ENCODE results near the gene CAPSL.
A peak's percentile ranks its signal among the peaks of the same experiment; 100 is the strongest.

CAPSL gene

GRCh38 chr5:35908814-35909213, 29.6 kb downstream of the CAPSL start:
- Histone ChIP-seq H3K9me2 (replicated peaks; ENCODE audit: insufficient read depth, low read length) (no peaks in the 10 kb centered on the region), H4K20me1 (ENCODE audit: insufficient read depth, low read length) (no peaks in the 10 kb centered on the region), H2AFZ (ENCODE audit: low read length) (no peak overlapping the region), H3K9ac (ENCODE audit: low read length) (no peak overlapping the region), H3K27me3 (replicated peaks; ENCODE audit: insufficient read depth, low read length) (no peaks in the 10 kb centered on the region), H3K27ac (ENCODE audit: low read length) (no peak overlapping the region), H3K36me3 (replicated peaks; ENCODE audit: insufficient read depth, low read length) (no peaks in the 10 kb centered on the region), H3K79me2 (ENCODE audit: low read length) (no peaks in the 10 kb centered on the region), H3K4me2 (ENCODE audit: low read depth, low read length) (no peak overlapping the region), H3K4me1 (ENCODE audit: low read length) (peaks cover 16% of the 10 kb centered on the region), H3K9me3 (replicated peaks; ENCODE audit: insufficient read depth, low read length) (no peaks in the 10 kb centered on the region), H3F3A (ENCODE audit: insufficient read depth, low read length) (peaks cover 9% of the 10 kb centered on the region; the same call in 1 of the 2 replicates), H3K4me3 (ENCODE audit: low read length) (no peak overlapping the region)
- no peak for TF ChIP-seq EZH2 (optimal IDR thresholded peaks at IDR 0.05; ENCODE audit: low read depth, low read length)
- DNase-seq = no peak

GRCh38 chr5:35908228-35908627, 30.2 kb downstream of the CAPSL start:
- no peak overlapping the region for H3K4me2 ChIP-seq (ENCODE audit: low read depth, low read length)
- H3K4me3 ChIP-seq (ENCODE audit: low read length) = no peak overlapping the region
- H4K20me1 ChIP-seq (ENCODE audit: insufficient read depth, low read length) = no peaks in the 10 kb centered on the region
- H3K9me3 ChIP-seq (replicated peaks; ENCODE audit: insufficient read depth, low read length) = no peaks in the 10 kb centered on the region
- H3K9ac ChIP-seq (ENCODE audit: low read length) = no peak overlapping the region
- peaks cover 16% of the 10 kb centered on the region for H3K4me1 ChIP-seq (ENCODE audit: low read length)
- no peaks in the 10 kb centered on the region for H3K79me2 ChIP-seq (ENCODE audit: low read length)
- H3K27me3 ChIP-seq (replicated peaks; ENCODE audit: insufficient read depth, low read length) = no peaks in the 10 kb centered on the region
- H3K36me3 ChIP-seq (replicated peaks; ENCODE audit: insufficient read depth, low read length) = no peaks in the 10 kb centered on the region
- no peak for DNase-seq
- H3K27ac ChIP-seq (ENCODE audit: low read length) = no peak overlapping the region
- TF ChIP-seq CTCF (IDR thresholded peaks at IDR 0.05; ENCODE audit: low read length) (no peak), EZH2 (optimal IDR thresholded peaks at IDR 0.05; ENCODE audit: low read depth, low read length) (no peak), EZH2phosphoT487 (IDR thresholded peaks at IDR 0.05; ENCODE audit: low read length) (no peak)
- no peak overlapping the region for H2AFZ ChIP-seq (ENCODE audit: low read length)
- H3F3A ChIP-seq (ENCODE audit: insufficient read depth, low read length) = peaks cover 9% of the 10 kb centered on the region; the same call in 1 of the 2 replicates
- no peaks in the 10 kb centered on the region for H3K9me2 ChIP-seq (replicated peaks; ENCODE audit: insufficient read depth, low read length)

GRCh38 chr5:35904443-35905132, 33.8 kb downstream of the CAPSL start:
- peak overlapping the region; percentile 44; the same call in 1 of the 2 replicates for H3K27ac ChIP-seq (ENCODE audit: low read length)
- no peak overlapping the region for H2AFZ ChIP-seq (ENCODE audit: low read length)
- H3K4me1 ChIP-seq (ENCODE audit: low read length) = peaks cover 16% of the 10 kb centered on the region
- no peaks in the 10 kb centered on the region for H4K20me1 ChIP-seq (ENCODE audit: insufficient read depth, low read length)
- peaks cover 9% of the 10 kb centered on the region; the same call in 1 of the 2 replicates for H3F3A ChIP-seq (ENCODE audit: insufficient read depth, low read length)
- no peaks in the 10 kb centered on the region for H3K9me2 ChIP-seq (replicated peaks; ENCODE audit: insufficient read depth, low read length)
- no peaks in the 10 kb centered on the region for H3K79me2 ChIP-seq (ENCODE audit: low read length)
- H3K27me3 ChIP-seq (replicated peaks; ENCODE audit: insufficient read depth, low read length) = no peaks in the 10 kb centered on the region
- no peak overlapping the region for H3K9ac ChIP-seq (ENCODE audit: low read length)
- no peaks in the 10 kb centered on the region for H3K9me3 ChIP-seq (replicated peaks; ENCODE audit: insufficient read depth, low read length)
- H3K4me3 ChIP-seq (ENCODE audit: low read length) = peak overlapping the region; percentile 30; the same call in 1 of the 2 replicates
- H3K36me3 ChIP-seq (replicated peaks; ENCODE audit: insufficient read depth, low read length) = no peaks in the 10 kb centered on the region
- peak; percentile 79 for DNase-seq
- peak overlapping the region; percentile 40 for H3K4me2 ChIP-seq (ENCODE audit: low read depth, low read length)
- TF ChIP-seq EZH2phosphoT487 (IDR thresholded peaks at IDR 0.05; ENCODE audit: low read length) (no peak), CTCF (IDR thresholded peaks at IDR 0.05; ENCODE audit: low read length) (no peak), EZH2 (optimal IDR thresholded peaks at IDR 0.05; ENCODE audit: low read depth, low read length) (no peak)

GRCh38 chr5:35903631-35904203, 34.7 kb downstream of the CAPSL start:
- Histone ChIP-seq H3K4me1 (ENCODE audit: low read length) (peaks cover 16% of the 10 kb centered on the region), H3K36me3 (replicated peaks; ENCODE audit: insufficient read depth, low read length) (no peaks in the 10 kb centered on the region)
- no peak for DNase-seq

More at GRCh38 chr5:35903631-35904203, 34.7 kb downstream of the CAPSL start:
- no peak overlapping the region for H2AFZ ChIP-seq (ENCODE audit: low read length)
- H3K9me3 ChIP-seq (replicated peaks; ENCODE audit: insufficient read depth, low read length) = no peaks in the 10 kb centered on the region
- no peak overlapping the region for H3K4me3 ChIP-seq (ENCODE audit: low read length)
- peaks cover 9% of the 10 kb centered on the region; the same call in 1 of the 2 replicates for H3F3A ChIP-seq (ENCODE audit: insufficient read depth, low read length)
- H3K4me2 ChIP-seq (ENCODE audit: low read depth, low read length) = no peak overlapping the region; the same call in 1 of the 2 replicates
- no peak for TF ChIP-seq EZH2phosphoT487 (IDR thresholded peaks at IDR 0.05; ENCODE audit: low read length)
- TF ChIP-seq CTCF (IDR thresholded peaks at IDR 0.05; ENCODE audit: low read length) = no peak
- TF ChIP-seq EZH2 (optimal IDR thresholded peaks at IDR 0.05; ENCODE audit: low read depth, low read length) = no peak
- H3K27me3 ChIP-seq (replicated peaks; ENCODE audit: insufficient read depth, low read length) = no peaks in the 10 kb centered on the region
- H3K9me2 ChIP-seq (replicated peaks; ENCODE audit: insufficient read depth, low read length) = no peaks in the 10 kb centered on the region
- H3K27ac ChIP-seq (ENCODE audit: low read length) = no peak overlapping the region
- no peak overlapping the region for H3K9ac ChIP-seq (ENCODE audit: low read length)
- no peaks in the 10 kb centered on the region for H4K20me1 ChIP-seq (ENCODE audit: insufficient read depth, low read length)
- H3K79me2 ChIP-seq (ENCODE audit: low read length) = no peaks in the 10 kb centered on the region

Data from MM.1S (cell line).